Type B pancreatic cell (in vitro differentiated cells): ENCODE measurements around the gene OST4. TPM values are rescaled to one million over a fixed set of nuclear protein-coding genes. Genes with fewer than 3 reads are reported as not detected.

Source experiments
- DNase-seq: peaks from one replicate; pipeline ENCODE4 v3.0.0; 2021; ENCODE audit warnings: mixed read lengths; ENCODE audit not compliant: unreplicated experiment; ENCODE audit errors: extremely low spot score
- H3K27ac Mint-ChIP-seq: 2 replicates; pipeline ENCODE4 v1.8.0; 2021; ENCODE audit warnings: mild to moderate bottlenecking, mixed read lengths
- H3K27me3 Mint-ChIP-seq: 2 replicates; pipeline ENCODE4 v1.8.0; 2021; ENCODE audit warnings: mixed read lengths
- H3K36me3 Mint-ChIP-seq: 2 replicates; pipeline ENCODE4 v1.8.0; 2021; ENCODE audit warnings: mixed read lengths
- H3K4me1 Mint-ChIP-seq: one replicate; pipeline ENCODE4 v1.8.0; 2021; ENCODE audit warnings: mixed read lengths; ENCODE audit not compliant: unreplicated experiment
- H3K4me3 Mint-ChIP-seq: 2 replicates; pipeline ENCODE4 v1.8.0; 2021; ENCODE audit warnings: mild to moderate bottlenecking, mixed read lengths
- H3K9me3 Mint-ChIP-seq: 2 replicates; pipeline ENCODE4 v1.8.0; 2021; ENCODE audit warnings: mixed read lengths
- total RNA-seq: library from RNA; stranded (reverse); gene quantifications from 2 replicates; pipeline ENCODE4 v1.2.1, GENCODE V29; 2021; ENCODE audit warnings: low replicate concordance
- TF ChIP-seq, protein P1 (sequence below): fragments of 200-600 bp; sonication (generic); conservative IDR thresholded peaks from 2 replicates; pipeline ENCODE4 v1.5.0; 2021; ENCODE audit warnings: antibody characterized with exemption, mild to moderate bottlenecking

OST4 gene
- total RNA-seq, 1 donor from 2014 or later = 298 TPM

DNA sequence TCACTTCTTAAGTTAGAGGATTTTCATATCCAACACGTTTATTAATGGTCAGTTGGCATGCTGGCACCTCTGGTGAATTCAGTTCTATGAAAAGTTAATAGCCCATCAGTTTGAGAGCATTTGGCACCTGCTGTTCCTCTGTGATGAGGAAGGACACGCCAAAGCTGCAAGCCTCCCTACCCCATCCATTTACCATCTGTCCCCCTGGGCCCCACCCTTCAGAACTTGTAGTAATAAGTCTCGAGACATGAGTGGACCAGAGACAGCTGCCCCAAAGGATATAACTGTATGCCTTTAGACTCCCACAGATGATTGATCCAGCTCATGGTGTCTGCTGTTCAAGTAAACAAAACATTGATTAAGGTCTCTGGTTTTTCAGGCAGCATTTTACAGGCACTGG is 6.3 kb downstream of the OST4 start:
- TF ChIP-seq, protein P1, sequence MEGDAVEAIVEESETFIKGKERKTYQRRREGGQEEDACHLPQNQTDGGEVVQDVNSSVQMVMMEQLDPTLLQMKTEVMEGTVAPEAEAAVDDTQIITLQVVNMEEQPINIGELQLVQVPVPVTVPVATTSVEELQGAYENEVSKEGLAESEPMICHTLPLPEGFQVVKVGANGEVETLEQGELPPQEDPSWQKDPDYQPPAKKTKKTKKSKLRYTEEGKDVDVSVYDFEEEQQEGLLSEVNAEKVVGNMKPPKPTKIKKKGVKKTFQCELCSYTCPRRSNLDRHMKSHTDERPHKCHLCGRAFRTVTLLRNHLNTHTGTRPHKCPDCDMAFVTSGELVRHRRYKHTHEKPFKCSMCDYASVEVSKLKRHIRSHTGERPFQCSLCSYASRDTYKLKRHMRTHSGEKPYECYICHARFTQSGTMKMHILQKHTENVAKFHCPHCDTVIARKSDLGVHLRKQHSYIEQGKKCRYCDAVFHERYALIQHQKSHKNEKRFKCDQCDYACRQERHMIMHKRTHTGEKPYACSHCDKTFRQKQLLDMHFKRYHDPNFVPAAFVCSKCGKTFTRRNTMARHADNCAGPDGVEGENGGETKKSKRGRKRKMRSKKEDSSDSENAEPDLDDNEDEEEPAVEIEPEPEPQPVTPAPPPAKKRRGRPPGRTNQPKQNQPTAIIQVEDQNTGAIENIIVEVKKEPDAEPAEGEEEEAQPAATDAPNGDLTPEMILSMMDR = no peak
- Mint-ChIP-seq H3K27ac (no peak overlapping the region), H3K4me3 (no peak overlapping the region), H3K9me3 (no peaks in the 10 kb centered on the region), H3K4me1 (peaks cover 22% of the 10 kb centered on the region), H3K27me3 (no peaks in the 10 kb centered on the region), H3K36me3 (peaks cover 24% of the 10 kb centered on the region)
- no peak for DNase-seq

DNA sequence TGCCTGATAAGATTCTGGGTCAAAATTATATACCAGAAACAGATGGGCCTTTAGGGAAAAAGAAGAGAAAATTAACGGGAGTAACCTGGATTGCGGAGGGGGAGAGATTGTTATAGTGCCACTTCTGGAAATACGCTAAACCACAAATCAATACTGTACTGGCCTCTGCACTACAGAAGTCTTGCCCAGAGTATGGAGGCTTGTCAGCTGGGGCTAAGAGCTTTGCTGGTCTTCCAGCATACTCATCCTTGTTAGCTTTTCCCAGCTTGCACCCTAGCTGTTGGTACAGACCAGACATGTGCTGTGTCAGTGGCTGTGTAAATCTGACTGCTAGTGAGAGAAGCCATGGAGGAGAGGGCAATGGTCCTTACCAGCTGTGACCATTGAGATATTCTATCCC is 11.1 kb downstream of the OST4 start:
- no peak for DNase-seq
- no peak overlapping the region for H3K27ac Mint-ChIP-seq
- H3K4me1 Mint-ChIP-seq = peaks cover 5% of the 10 kb centered on the region
- H3K4me3 Mint-ChIP-seq = no peak overlapping the region
- TF ChIP-seq, protein P1 = no peak
- peaks cover 4% of the 10 kb centered on the region for H3K36me3 Mint-ChIP-seq
- no peaks in the 10 kb centered on the region for H3K9me3 Mint-ChIP-seq
- H3K27me3 Mint-ChIP-seq = no peaks in the 10 kb centered on the region

DNA sequence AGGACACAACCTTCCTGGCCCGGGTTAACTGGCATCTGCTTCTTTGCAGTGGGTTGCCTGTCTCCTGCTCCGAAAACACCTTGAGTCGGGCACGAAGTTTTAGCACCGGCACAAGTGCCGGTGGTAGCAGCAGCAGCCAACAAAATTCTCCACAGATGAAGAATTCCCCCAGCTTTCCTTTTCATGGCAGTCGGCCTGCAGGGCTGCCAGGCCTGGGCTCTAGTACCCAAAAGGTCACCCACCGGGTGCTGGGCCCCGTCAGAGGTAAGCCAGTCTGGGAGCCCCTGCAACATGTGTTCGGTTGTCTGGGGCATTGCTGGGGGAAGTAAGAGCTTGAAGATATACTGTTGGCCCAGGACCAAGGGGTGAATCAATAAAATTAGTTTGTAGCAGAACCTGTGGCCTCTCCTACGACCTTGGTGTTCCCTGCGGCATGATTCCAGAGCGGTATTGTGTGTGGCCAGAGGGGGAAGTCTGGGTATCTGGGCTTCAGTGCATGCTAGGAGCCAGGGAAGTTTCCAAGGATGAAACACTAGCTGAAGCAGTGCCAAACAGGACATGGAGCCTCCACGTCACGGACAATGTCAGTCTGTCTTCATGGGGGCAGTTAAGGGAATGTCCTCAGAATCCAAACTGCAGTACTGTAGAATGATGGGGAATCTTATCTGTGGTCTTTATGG is 12.2 kb downstream of the OST4 start:
- no peak overlapping the region for H3K4me3 Mint-ChIP-seq
- H3K36me3 Mint-ChIP-seq = peaks cover 5% of the 10 kb centered on the region
- peaks cover 5% of the 10 kb centered on the region for H3K4me1 Mint-ChIP-seq
- H3K9me3 Mint-ChIP-seq = no peaks in the 10 kb centered on the region
- DNase-seq = no peak
- no peaks in the 10 kb centered on the region for H3K27me3 Mint-ChIP-seq
- no peak overlapping the region for H3K27ac Mint-ChIP-seq
- TF ChIP-seq, protein P1 = no peak

DNA sequence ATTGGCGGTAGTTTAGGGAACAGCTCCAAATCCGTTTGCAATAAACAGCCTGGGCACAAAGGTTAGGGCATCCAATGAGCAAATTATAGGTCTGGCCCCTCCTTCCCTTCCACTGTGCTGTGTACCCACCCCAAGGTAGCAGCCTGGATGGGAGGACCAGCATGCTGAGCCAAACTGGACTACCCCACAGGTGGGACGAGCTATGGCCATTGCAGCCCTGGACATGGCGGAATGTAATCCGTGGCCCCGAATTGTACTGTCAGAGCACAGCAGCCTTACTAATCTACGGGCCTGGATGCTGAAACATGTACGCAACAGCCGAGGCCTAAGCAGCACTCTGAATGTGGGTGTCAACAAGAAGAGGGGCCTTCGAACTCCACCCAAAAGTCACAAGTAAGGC is 13.2 kb downstream of the OST4 start:
- Mint-ChIP-seq H3K9me3 (no peaks in the 10 kb centered on the region), H3K27me3 (no peaks in the 10 kb centered on the region), H3K4me3 (no peak overlapping the region), H3K36me3 (peaks cover 10% of the 10 kb centered on the region), H3K27ac (no peak overlapping the region), H3K4me1 (no peaks in the 10 kb centered on the region)
- TF ChIP-seq, protein P1 = no peak
- DNase-seq = no peak

DNA sequence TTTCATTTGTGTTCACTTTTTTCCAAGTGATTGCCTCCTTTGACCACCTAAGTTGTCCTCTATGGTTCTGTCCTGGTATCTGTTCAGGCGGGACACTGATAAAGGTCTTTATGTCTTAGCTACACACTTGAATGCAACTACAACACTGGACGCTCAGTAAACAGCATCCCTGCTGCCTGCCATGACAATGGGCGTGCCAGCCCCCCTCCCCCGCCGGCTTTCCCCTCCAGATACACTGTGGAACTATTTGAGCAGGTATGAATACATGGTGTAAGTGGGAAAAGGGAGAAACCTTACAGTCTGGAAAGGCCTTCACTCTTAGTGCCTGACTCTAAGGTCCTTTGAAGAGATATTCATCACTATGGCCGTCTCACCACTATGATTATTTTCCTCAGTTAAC is 14.3 kb downstream of the OST4 start:
- no peak for DNase-seq
- Mint-ChIP-seq H3K4me1 (peaks cover 1% of the 10 kb centered on the region), H3K36me3 (peaks cover 10% of the 10 kb centered on the region), H3K27me3 (no peaks in the 10 kb centered on the region), H3K4me3 (no peak overlapping the region), H3K27ac (no peak overlapping the region), H3K9me3 (no peaks in the 10 kb centered on the region)
- TF ChIP-seq, protein P1 = no peak
